Small intestine (tissue), 7 donors: Measurements from ENCODE around the gene SPATA9. TPM values are rescaled to one million over a fixed set of nuclear protein-coding genes. Genes with fewer than 3 reads are reported as not detected.
"Not testable (repeated sequence)": the region's sequence is repeated elsewhere in the genome, so short reads cannot be mapped to it uniquely, and the experiment has no call there.

Experiments
- DNase-seq, 2 donors: peaks; one replicate each; pipeline versions ENCODE4 v3.0.0 to v3.0.0-alpha.2; 2013
- FAIRE-seq: peaks from 2 replicates; lab custom pipeline; 2012; peaks lifted over from hg19 to GRCh38; lab: Jason Lieb, UNC
- H3K27ac ChIP-seq, 3 donors: one replicate each; pipeline ENCODE4 v1.5.1; 2013; ENCODE audit warnings: low read length in 2 of 3, mild to moderate bottlenecking in 2 of 3, control low read depth in 1 of 3, inconsistent platforms in 1 of 3, low read depth in 1 of 3, moderate library complexity in 1 of 3
- H3K27me3 ChIP-seq, 3 donors: one replicate each; pipeline ENCODE4 v1.6.1; 2013; ENCODE audit warnings: low read length in 3 of 3, inconsistent platforms in 1 of 3; ENCODE audit not compliant: control insufficient read depth in 3 of 3, insufficient read depth in 3 of 3
- H3K36me3 ChIP-seq, 3 donors: one replicate each; pipeline ENCODE4 v1.6.1; 2013; ENCODE audit warnings: low read length in 3 of 3, inconsistent platforms in 1 of 3, low read depth in 1 of 3, mild to moderate bottlenecking in 1 of 3, moderate library complexity in 1 of 3; ENCODE audit not compliant: control insufficient read depth in 3 of 3, insufficient read depth in 2 of 3
- H3K4me1 ChIP-seq, 3 donors: one replicate each; pipeline ENCODE4 v1.6.1; 2013; ENCODE audit warnings: low read length in 2 of 3, inconsistent platforms in 1 of 3, low read depth in 1 of 3, mild to moderate bottlenecking in 1 of 3, moderate library complexity in 1 of 3; ENCODE audit not compliant: control insufficient read depth in 3 of 3, insufficient read depth in 2 of 3
- H3K4me3 ChIP-seq, 3 donors: one replicate each; pipeline ENCODE4 v1.5.1; 2013; ENCODE audit warnings: low read length in 3 of 3, control low read depth in 1 of 3, inconsistent platforms in 1 of 3, low read depth in 1 of 3, mild to moderate bottlenecking in 1 of 3, moderate library complexity in 1 of 3
- H3K9me3 ChIP-seq, 2 donors: one replicate each; pipeline ENCODE4 v1.6.1; 2013; ENCODE audit warnings: low read depth in 1 of 2, low read length in 1 of 2; ENCODE audit not compliant: control insufficient read depth in 2 of 2, insufficient read depth in 1 of 2
- WGBS, 3 donors: extraction: QIAGEN DNeasy Blood & Tissue Kit; methylation state at CpG; one replicate each; pipeline ENCODE4 v1.1.7; 2013; 5-methylcytosine and 5-hydroxymethylcytosine counted together
- polyA plus RNA-seq, 4 donors: library from polyadenylated mRNA; stranded (reverse) in 3 of 4; unstranded in 1 of 4; fragments of 200-250 nt in 3 of 4; fragments of 120-200 nt in 1 of 4; gene quantifications; one replicate each; pipeline versions ENCODE4 v1.2.1 to v1.2.3, GENCODE V29; 2013
- donor health status: healthy with polysubstance abuse.
- donor health status: control.
- donor health status: control.
- donor health status: Bipolar disorder and iron deficiency.
- donor health status: healthy.

The SPATA9 gene
- polyA plus RNA-seq, 4 donors: 0.24 to 1.0 TPM; not detected in 2

- 89 to 93% (median 90%) methylated on average over 27 of the region's 27 CpGs for WGBS, 3 donors
- no peaks in the 10 kb centered on the region for H3K9me3 ChIP-seq
- H3K27ac ChIP-seq: peak overlapping the region in 1 of 3 donors; percentile 42
- H3K36me3 ChIP-seq: no peaks in the 10 kb centered on the region
- H3K4me3 ChIP-seq: no peak overlapping the region
- FAIRE-seq (no peak), DNase-seq (peak in 1 of 2 donors; percentile 11)
- H3K27me3 ChIP-seq: no peaks in the 10 kb centered on the region
- H3K4me1 ChIP-seq: peaks cover 0 to 24% (median 0%) of the 10 kb centered on the region in 3 donors
Measured at GRCh38 chr5:95711501-95712346, 28.9 kb upstream of the SPATA9 start.

GRCh38 chr5:95710651-95711500 lies 28.1 kb upstream of the SPATA9 start:
- not testable (repeated sequence) for H3K36me3 ChIP-seq, H3K27me3 ChIP-seq, H3K9me3 ChIP-seq, H3K4me3 ChIP-seq, FAIRE-seq, H3K27ac ChIP-seq
- H3K4me1 ChIP-seq: peaks cover 0 to 24% (median 0%) of the 10 kb centered on the region in 3 donors
- peak in 1 of 2 donors; percentile 54 for DNase-seq
- 33 to 56% (median 52%) methylated on average over 23 of the region's 23 CpGs for WGBS, 3 donors

GRCh38 chr5:95709967-95710650 lies 27.3 kb upstream of the SPATA9 start:
- no peak overlapping the region for H3K27ac ChIP-seq
- H3K36me3 ChIP-seq: no peaks in the 10 kb centered on the region
- H3K4me3 ChIP-seq: no peak overlapping the region
- WGBS, 3 donors: 62 to 69% (median 63%) methylated on average over 15 of the region's 15 CpGs
- H3K27me3 ChIP-seq: no peaks in the 10 kb centered on the region
- FAIRE-seq (no peak), DNase-seq (peak in 1 of 2 donors; percentile 69)
- peaks cover 0 to 24% (median 0%) of the 10 kb centered on the region in 3 donors for H3K4me1 ChIP-seq
- H3K9me3 ChIP-seq: no peaks in the 10 kb centered on the region

GRCh38 chr5:95708876-95709275 lies 26.1 kb upstream of the SPATA9 start:
- FAIRE-seq (no peak), DNase-seq (no peak)
- H3K4me1 ChIP-seq: peaks cover 0 to 24% (median 0%) of the 10 kb centered on the region in 3 donors

GRCh38 chr5:95707534-95708188 lies 24.9 kb upstream of the SPATA9 start:
- FAIRE-seq, H3K27ac ChIP-seq, H3K9me3 ChIP-seq, H3K27me3 ChIP-seq, DNase-seq, H3K36me3 ChIP-seq, H3K4me3 ChIP-seq: not testable (repeated sequence)
- 55 to 71% (median 63%) methylated on average over 8 of the region's 8 CpGs for WGBS, 3 donors
- peaks cover 0 to 24% (median 0%) of the 10 kb centered on the region in 3 donors for H3K4me1 ChIP-seq

More at GRCh38 chr5:95708876-95709275, 26.1 kb upstream of the SPATA9 start:
- H3K36me3 ChIP-seq: no peaks in the 10 kb centered on the region
- no peaks in the 10 kb centered on the region for H3K27me3 ChIP-seq
- no peak overlapping the region for H3K27ac ChIP-seq
- 91 to 96% (median 95%) methylated on average over 7 of the region's 7 CpGs for WGBS, 3 donors
- H3K9me3 ChIP-seq: no peaks in the 10 kb centered on the region
- no peak overlapping the region for H3K4me3 ChIP-seq

- H3K27me3 ChIP-seq: no peaks in the 10 kb centered on the region
- H3K27ac ChIP-seq: no peak overlapping the region
- H3K9me3 ChIP-seq: no peaks in the 10 kb centered on the region
- DNase-seq (no peak), FAIRE-seq (no peak)
- 82 to 91% (median 88%) methylated on average over 9 of the region's 9 CpGs for WGBS, 3 donors
- H3K4me3 ChIP-seq: no peak overlapping the region
- no peaks in the 10 kb centered on the region for H3K36me3 ChIP-seq
- peaks cover 0 to 21% (median 0%) of the 10 kb centered on the region in 3 donors for H3K4me1 ChIP-seq
Measured at GRCh38 chr5:95707055-95707454, 24.3 kb upstream of the SPATA9 start.

GRCh38 chr5:95706196-95706595 lies 23.4 kb upstream of the SPATA9 start:
- not testable (repeated sequence) for H3K4me3 ChIP-seq, H3K36me3 ChIP-seq, H3K27ac ChIP-seq, H3K9me3 ChIP-seq, FAIRE-seq, H3K27me3 ChIP-seq, DNase-seq
- peaks cover 0 to 14% (median 0%) of the 10 kb centered on the region in 3 donors for H3K4me1 ChIP-seq
- WGBS, 3 donors: 89 to 95% (median 91%) methylated on average over 4 to 5 of the region's 5 CpGs
